H1 (cell line): ENCODE results near the gene PLEKHM1. TPM values are rescaled to one million over a fixed set of nuclear protein-coding genes. Genes with fewer than 3 reads are reported as not detected.
"Not testable (repeated sequence)": the region's sequence is repeated elsewhere in the genome, so short reads cannot be mapped to it uniquely, and the experiment has no call there.

ENCODE experiments used
- CTCF ChIA-PET: fragments of 300-600 bp; sonication (Branson Sonifier 250); formaldehyde crosslinking; loops from one replicate; lab custom pipeline; 2021; ENCODE audit not compliant: partially characterized antibody; lab: Charles Lee
- POLR2A ChIA-PET: fragments of 300-600 bp; sonication (Branson Sonifier 250); formaldehyde crosslinking; loops from one replicate; lab custom pipeline; 2021; ENCODE audit warnings: inconsistent platforms; ENCODE audit not compliant: partially characterized antibody; lab: Charles Lee
- DNase-seq, 2 experiments: peaks; one replicate each; pipeline versions ENCODE4 v3.0.0 to v3.0.0-alpha.2; 2010 to 2022; ENCODE audit warnings: low spot score in 2 of 2, low read depth in 1 of 2, mixed read lengths in 1 of 2
- FAIRE-seq: peaks from 2 replicates; lab custom pipeline; 2011; peaks lifted over from hg19 to GRCh38; lab: Jason Lieb, UNC
- H2AFZ ChIP-seq: 2 replicates; pipeline ENCODE4 v1.8.1; 2012; ENCODE audit warnings: low read length, inconsistent platforms
- H2AK5ac ChIP-seq: 2 replicates; pipeline ENCODE4 v1.6.1; 2013; ENCODE audit warnings: low read depth, low read length
- H2BK120ac ChIP-seq: replicated peaks from 2 replicates; pipeline ENCODE3; 2013; ENCODE audit warnings: low read depth, low read length, inconsistent platforms
- H2BK12ac ChIP-seq: 2 replicates; pipeline ENCODE4 v1.6.1; 2013; ENCODE audit warnings: low read depth, low read length
- H2BK15ac ChIP-seq: 2 replicates; pipeline ENCODE4 v1.6.1; 2013; ENCODE audit warnings: low read length
- H2BK20ac ChIP-seq: 2 replicates; pipeline ENCODE4 v1.6.1; 2013; ENCODE audit warnings: low read length
- H2BK5ac ChIP-seq: 2 replicates; pipeline ENCODE4 v1.6.1; 2013; ENCODE audit warnings: low read depth, low read length
- H3K14ac ChIP-seq: 2 replicates; pipeline ENCODE4 v1.6.1; 2013; ENCODE audit warnings: inconsistent platforms; ENCODE audit not compliant: insufficient read length
- H3K18ac ChIP-seq: 2 replicates; pipeline ENCODE4 v1.6.1; 2013; ENCODE audit warnings: low read length; ENCODE audit errors: extremely low read depth
- H3K23ac ChIP-seq: 2 replicates; pipeline ENCODE4 v1.6.1; 2013; ENCODE audit warnings: inconsistent platforms; ENCODE audit not compliant: insufficient read length
- H3K23me2 ChIP-seq: 2 replicates; pipeline ENCODE4 v1.6.1; 2013; ENCODE audit warnings: low read depth, low read length
- H3K27ac ChIP-seq: 2 replicates; pipeline ENCODE4 v1.6.1; 2011; ENCODE audit warnings: low read depth, low read length, inconsistent platforms
- H3K27me3 ChIP-seq, 4 experiments: replicated peaks in 1 of 4; 1 replicate in 1 of 4; 2 replicates in 3 of 4; pipeline versions ENCODE4 v1.6.1 to v1.8.1; 2011 to 2013; ENCODE audit warnings: low read length in 3 of 4, mild to moderate bottlenecking in 3 of 4, inconsistent platforms in 2 of 4, mixed read lengths in 2 of 4, moderate library complexity in 1 of 4; ENCODE audit not compliant: control insufficient read depth in 3 of 4, insufficient read depth in 3 of 4; ENCODE audit errors: extremely low read depth in 1 of 4
- H3K36me3 ChIP-seq, 4 experiments: 2 replicates each; pipeline versions ENCODE4 v1.6.1 to v1.8.1; 2011 to 2013; ENCODE audit warnings: mild to moderate bottlenecking in 4 of 4, low read length in 3 of 4, moderate library complexity in 2 of 4, control low read depth in 1 of 4, inconsistent platforms in 1 of 4; ENCODE audit not compliant: insufficient read depth in 4 of 4, control insufficient read depth in 2 of 4
- H3K4ac ChIP-seq: replicated peaks from 2 replicates; pipeline ENCODE3; 2013; ENCODE audit warnings: low read length, low read depth, mixed read lengths, inconsistent platforms; ENCODE audit not compliant: insufficient read length
- H3K4me1 ChIP-seq, 4 experiments: replicated peaks in 1 of 4; 1 replicate in 1 of 4; 2 replicates in 3 of 4; pipeline versions ENCODE4 v1.6.1 to v1.8.1; 2011 to 2013; ENCODE audit warnings: low read length in 3 of 4, inconsistent platforms in 2 of 4, mixed read lengths in 1 of 4; ENCODE audit not compliant: insufficient read depth in 4 of 4, control insufficient read depth in 3 of 4
- H3K4me2 ChIP-seq, 2 experiments: 2 replicates each; pipeline versions ENCODE4 v1.6.1 to v1.8.1; 2011 to 2013; ENCODE audit warnings: low read depth in 2 of 2, low read length in 2 of 2, control low read depth in 1 of 2, inconsistent platforms in 1 of 2, mild to moderate bottlenecking in 1 of 2; ENCODE audit not compliant: insufficient read depth in 1 of 2
- H3K4me3 ChIP-seq, 4 experiments: fragments of 200-600, 300-600 bp in 1 of 4; sonication (generic), shearing (Covaris generic), sonication (Bioruptor Twin) in 1 of 4; 2 replicates each; pipeline versions ENCODE4 v1.5.1 to v1.8.1; 2011 to 2016; ENCODE audit warnings: low read length in 4 of 4, low read depth in 3 of 4, control low read depth in 2 of 4, inconsistent platforms in 2 of 4, mild to moderate bottlenecking in 2 of 4, mixed read lengths in 1 of 4, moderate library complexity in 1 of 4; ENCODE audit not compliant: insufficient read depth in 2 of 4; ENCODE audit errors: extremely low read depth in 1 of 4
- H3K56ac ChIP-seq: replicated peaks from 2 replicates; pipeline ENCODE3; 2013; ENCODE audit warnings: low read depth, mild to moderate bottlenecking, mixed read lengths, low read length, inconsistent platforms; ENCODE audit not compliant: insufficient read length
- H3K79me1 ChIP-seq: 2 replicates; pipeline ENCODE4 v1.6.1; 2013; ENCODE audit warnings: low read depth, low read length, control low read depth
- H3K79me2 ChIP-seq, 2 experiments: 2 replicates each; pipeline versions ENCODE4 v1.6.1 to v1.8.1; 2012 to 2013; ENCODE audit warnings: low read length in 2 of 2, mild to moderate bottlenecking in 2 of 2, inconsistent platforms in 1 of 2; ENCODE audit not compliant: insufficient read depth in 2 of 2, control insufficient read depth in 1 of 2
- H3K9ac ChIP-seq, 4 experiments: replicated peaks in 1 of 4; 1 replicate in 1 of 4; 2 replicates in 3 of 4; pipeline versions ENCODE4 v1.6.1 to v1.8.1; 2011 to 2013; ENCODE audit warnings: low read depth in 3 of 4, low read length in 3 of 4, control low read depth in 2 of 4, mild to moderate bottlenecking in 2 of 4, moderate library complexity in 2 of 4, inconsistent platforms in 1 of 4; ENCODE audit errors: extremely low read depth in 1 of 4
- H3K9me3 ChIP-seq, 2 experiments: 2 replicates each; pipeline versions ENCODE4 v1.6.1 to v1.8.1; 2012 to 2013; ENCODE audit warnings: mild to moderate bottlenecking in 2 of 2, moderate library complexity in 2 of 2, control low read depth in 1 of 2, inconsistent platforms in 1 of 2, low read depth in 1 of 2, low read length in 1 of 2, mixed read lengths in 1 of 2; ENCODE audit not compliant: insufficient read depth in 2 of 2
- H4K20me1 ChIP-seq, 2 experiments: replicated peaks in 1 of 2; 2 replicates each; pipeline versions ENCODE3 to v1.8.1; 2011 to 2013; ENCODE audit warnings: inconsistent platforms in 2 of 2, low read length in 2 of 2, mild to moderate bottlenecking in 1 of 2; ENCODE audit not compliant: insufficient read depth in 2 of 2, control insufficient read depth in 1 of 2
- H4K5ac ChIP-seq: 2 replicates; pipeline ENCODE4 v1.6.1; 2013; ENCODE audit warnings: low read length, low read depth, mixed read lengths, inconsistent platforms; ENCODE audit not compliant: insufficient read length
- H4K8ac ChIP-seq: 2 replicates; pipeline ENCODE4 v1.8.0; 2013; ENCODE audit warnings: mild to moderate bottlenecking, moderate library complexity, low read length, inconsistent platforms; ENCODE audit not compliant: insufficient read depth; ENCODE audit errors: extremely low read depth
- H4K91ac ChIP-seq: replicated peaks from 2 replicates; pipeline ENCODE3; 2013; ENCODE audit warnings: low read length, mixed read lengths, inconsistent platforms; ENCODE audit not compliant: insufficient read length
- WGBS, 2 experiments: shearing (Covaris generic) in 1 of 2; methylation state at CpG; one replicate each; pipeline versions ENCODE4 v1.1.6 to v1.1.7; 2013 to 2015; ENCODE audit warnings: low lambda C conversion rate in 2 of 2, mixed read lengths in 2 of 2, inconsistent platforms in 1 of 2, low coverage in 1 of 2, missing lambda C conversion rate in 1 of 2; ENCODE audit not compliant: insufficient replicate concordance in 2 of 2, insufficient coverage in 1 of 2, insufficient read length in 1 of 2; ENCODE audit errors: extremely low coverage in 1 of 2, missing lambda C conversion rate in 1 of 2; 5-methylcytosine and 5-hydroxymethylcytosine counted together
- polyA plus RNA-seq, 7 experiments: library from polyadenylated mRNA; depleted of rRNA in 3 of 7; stranded (reverse) in 5 of 7; unstranded in 2 of 7; fragments of >200 nt in 5 of 7; fragments of 200-250 nt in 2 of 7; gene quantifications; 1 replicate in 5 of 7; 2 replicates in 1 of 7; 4 replicates in 1 of 7; pipeline versions ENCODE4 v1.2.1 to v1.2.3, GENCODE V29; 2011 to 2013; ENCODE audit warnings: missing spikeins in 2 of 7, mixed read lengths in 2 of 7
- total RNA-seq: library from RNA; stranded (reverse); fragmentation: NEBNext Ultra II Directional; extraction: Animal tissue kit (Norgen Biotek cat#: 25700); gene quantifications from 2 replicates; pipeline ENCODE4 v1.2.1, GENCODE V29; 2021

Gene PLEKHM1
- total and polyA plus RNA-seq, 2 of the 8 experiments (the other 6 are each of a cell fraction or from before 2014, with no cell fraction given) = 7.6 to 17.9 TPM

DNA sequence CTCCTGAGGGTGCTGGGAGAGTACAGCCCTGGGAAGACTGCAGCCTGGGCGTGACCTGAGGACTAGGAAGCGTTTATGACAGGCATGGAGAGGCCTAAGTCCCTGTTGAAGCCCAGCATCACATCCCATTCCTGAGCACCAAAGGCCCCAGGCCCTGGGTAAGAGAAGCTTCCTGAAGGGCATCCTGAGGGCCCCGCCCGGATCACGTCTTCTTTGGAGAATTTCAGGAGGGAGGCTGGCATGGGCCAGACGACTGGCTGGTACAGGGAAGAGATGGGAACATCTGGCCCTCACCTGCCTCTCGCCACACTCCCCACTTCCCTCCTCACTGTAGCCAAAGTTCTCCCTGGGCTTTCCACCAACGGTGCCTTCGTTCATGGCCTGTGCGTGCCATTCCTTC is 46.2 kb downstream of the PLEKHM1 start:
- H3K4me1 ChIP-seq, CTCF ChIA-PET, H4K5ac ChIP-seq, H3K4ac ChIP-seq, H3K56ac ChIP-seq, H3K23me2 ChIP-seq, H3K27ac ChIP-seq, H4K91ac ChIP-seq, H2BK5ac ChIP-seq, H3K79me2 ChIP-seq, H2AFZ ChIP-seq, H3K9ac ChIP-seq, H3K4me2 ChIP-seq, H3K14ac ChIP-seq, H2BK15ac ChIP-seq, H4K8ac ChIP-seq, H3K27me3 ChIP-seq, H3K79me1 ChIP-seq, H2BK20ac ChIP-seq, H2BK12ac ChIP-seq, POLR2A ChIA-PET, H3K18ac ChIP-seq, FAIRE-seq, H4K20me1 ChIP-seq, H3K9me3 ChIP-seq, DNase-seq, H3K4me3 ChIP-seq, H2AK5ac ChIP-seq, H3K36me3 ChIP-seq, H2BK120ac ChIP-seq, H3K23ac ChIP-seq: not testable (repeated sequence)
- 97% methylated on average over 5 of the region's 10 CpGs; no CpG with 5 or more reads in 1 of the 2 experiments for WGBS, 2 experiments
